IPS DF 19.7 (cell line): ENCODE data around the gene METTL14.

Experiments used
- DNase-seq: peaks from one replicate; pipeline ENCODE4 v3.0.0-alpha.2; 2013; ENCODE audit warnings: low read depth, low spot score

METTL14 gene

DNA sequence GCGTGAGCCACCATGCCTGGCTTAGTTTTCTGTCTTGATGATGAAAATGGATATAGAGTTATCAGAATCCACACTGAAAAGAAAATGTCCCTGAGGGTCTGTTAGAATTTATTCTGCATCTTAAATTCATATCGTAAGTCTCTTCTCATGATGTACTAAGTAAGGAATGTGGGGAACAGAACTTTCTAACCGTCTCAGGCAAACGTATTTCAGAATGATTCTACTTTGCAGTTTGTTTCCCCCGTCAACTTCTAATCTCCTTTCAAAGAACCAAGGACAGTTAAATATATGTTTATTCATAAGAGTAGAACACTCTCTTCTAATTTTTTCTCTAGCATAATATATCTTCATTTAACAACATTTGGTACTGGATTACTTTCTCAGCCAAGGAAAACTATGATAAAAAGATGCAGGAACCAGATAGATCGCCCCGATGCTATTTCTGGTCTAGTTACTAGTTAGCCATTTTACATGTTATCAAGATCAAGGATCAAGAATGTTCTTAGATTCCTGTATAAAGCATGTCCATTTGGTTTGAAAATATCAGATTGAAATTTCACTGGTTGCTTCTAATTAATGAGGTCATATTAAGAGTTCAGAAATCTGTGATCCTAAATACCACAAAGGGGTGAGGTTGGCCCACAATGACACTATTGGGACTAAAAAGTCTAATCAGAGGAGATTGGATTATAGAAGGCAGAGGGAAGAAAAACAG lies 49.5 kb downstream of the METTL14 start:
- DNase-seq, result no peak

DNA sequence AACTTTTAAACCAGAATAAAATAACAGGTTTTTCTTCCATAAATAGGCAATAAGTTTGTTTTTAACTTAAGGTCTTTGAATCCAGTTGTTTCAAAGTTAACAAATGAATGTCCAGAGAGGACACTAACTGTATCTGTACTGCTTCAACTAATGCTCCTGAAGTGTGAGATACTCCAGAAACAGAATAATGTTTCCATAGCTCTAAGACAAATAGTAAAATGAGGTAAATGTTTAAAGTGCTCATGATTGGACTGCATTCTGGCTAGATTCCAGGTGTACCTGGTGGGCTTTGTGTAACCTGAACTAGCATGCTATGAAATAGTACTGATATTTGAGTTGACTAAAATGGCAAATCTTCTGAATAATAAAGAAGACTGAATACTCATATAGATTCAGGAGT lies 51.7 kb downstream of the METTL14 start:
- DNase-seq, result no peak

DNA sequence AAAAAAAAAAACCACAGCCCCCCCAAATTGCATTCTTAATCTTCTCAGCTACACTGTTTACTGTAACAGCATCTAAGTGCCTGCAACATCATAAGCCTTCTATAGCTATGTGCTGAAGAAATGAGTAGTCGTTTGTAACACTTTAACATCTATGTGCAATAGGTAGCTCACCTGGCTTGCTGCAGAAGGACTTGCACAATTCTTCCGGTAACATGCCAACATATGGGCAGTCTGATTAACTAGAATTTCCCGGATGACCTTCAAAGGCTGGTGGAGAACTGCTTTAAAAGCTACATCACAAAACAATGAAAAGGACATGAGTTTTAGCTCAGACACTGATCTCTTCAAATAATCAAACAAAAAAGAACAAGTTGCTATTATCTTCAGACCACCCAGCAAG lies 52.9 kb downstream of the METTL14 start:
- no peak for DNase-seq

DNA sequence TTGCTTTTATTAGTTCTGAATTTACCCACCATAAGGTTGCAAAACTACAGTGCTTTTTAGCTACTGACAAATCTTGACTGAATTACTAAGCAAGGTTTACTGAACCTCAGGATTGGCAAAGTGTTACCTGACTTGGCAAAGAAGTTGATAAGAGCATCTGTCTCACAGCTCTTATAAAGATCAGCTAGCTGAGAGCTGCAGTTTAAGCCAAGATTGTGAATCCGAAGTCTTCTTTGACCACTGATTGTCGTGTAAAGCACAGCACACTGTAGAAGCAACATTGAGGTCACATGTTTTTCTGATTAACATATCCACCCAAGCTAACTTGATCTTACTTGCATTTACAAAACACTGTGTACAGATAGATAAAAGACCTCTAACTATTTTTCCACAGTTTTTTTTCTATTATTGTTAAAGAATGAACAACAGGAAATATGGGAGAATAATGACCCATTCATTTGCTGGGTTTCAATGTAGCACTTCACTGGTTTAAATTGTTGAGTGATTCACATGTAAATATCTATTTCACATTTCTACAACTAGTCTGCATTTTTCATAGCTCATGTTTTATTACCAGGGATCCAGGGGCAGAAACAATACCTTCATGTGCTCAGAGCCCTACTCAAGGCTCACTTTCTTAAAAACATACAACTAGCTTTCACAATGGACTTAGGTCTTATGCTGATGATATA lies 54.0 kb downstream of the METTL14 start:
- DNase-seq, result no peak

DNA sequence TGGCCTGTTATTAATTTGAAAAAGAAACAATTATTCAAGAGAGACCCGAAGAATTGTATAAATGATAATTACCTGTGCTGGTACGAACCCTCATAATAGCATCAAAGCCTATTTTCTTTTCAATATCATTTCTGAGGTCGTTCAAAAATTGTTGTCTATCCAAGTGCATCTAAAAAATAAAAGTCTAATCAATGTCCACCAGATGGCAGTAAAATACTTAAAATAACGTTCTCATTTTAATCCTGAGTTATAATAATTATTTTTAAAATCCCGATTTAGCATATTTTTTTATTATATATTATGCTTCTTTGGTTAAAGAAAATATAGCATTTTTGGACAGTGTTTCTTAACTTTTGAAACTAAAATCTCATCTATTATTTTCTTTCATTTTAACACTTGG lies 55.7 kb downstream of the METTL14 start:
- DNase-seq, result no peak

DNA sequence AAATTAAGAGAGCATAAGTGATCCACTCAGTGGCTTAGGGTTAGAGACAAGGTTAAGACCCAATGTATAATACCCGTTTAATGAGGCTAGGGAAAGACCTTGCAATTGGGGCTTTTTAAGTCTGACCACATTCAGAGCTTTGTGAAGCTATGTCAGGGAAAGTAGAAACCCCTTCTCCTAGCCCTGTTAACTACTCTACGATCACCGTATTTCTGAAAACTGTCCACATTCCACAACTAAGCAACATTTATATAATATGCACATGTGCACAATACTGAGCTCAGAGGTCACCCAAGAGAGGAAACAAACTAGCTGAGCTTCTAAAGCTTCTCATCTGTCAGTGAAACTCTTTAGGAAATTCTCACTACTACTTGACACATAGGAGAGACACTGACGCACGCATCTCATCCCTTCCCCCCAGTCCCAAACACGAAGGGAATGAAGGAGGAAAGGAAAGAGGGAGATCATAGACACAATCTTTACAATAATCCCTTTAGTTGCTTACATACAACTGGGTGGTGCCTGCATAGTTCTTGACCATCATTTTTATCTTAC lies 56.2 kb downstream of the METTL14 start:
- no peak for DNase-seq

DNA sequence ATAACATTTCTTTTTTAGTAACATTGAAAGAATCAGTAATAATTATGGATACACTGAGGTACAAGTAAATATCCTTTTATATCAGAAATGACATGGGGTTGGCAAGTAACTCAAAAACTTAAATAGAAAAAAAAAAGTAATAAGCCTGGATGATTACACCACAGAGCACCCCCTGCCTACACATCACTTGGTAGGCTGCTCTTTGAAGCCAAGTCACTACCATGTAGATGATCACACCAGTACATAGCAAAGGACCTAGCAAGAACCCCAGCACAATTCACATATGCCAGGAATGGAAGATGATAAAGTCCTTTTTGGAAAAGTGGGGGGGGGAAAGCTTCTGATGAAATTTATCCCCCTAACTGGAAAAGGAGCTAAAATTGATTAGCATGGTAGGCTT lies 56.9 kb downstream of the METTL14 start:
- DNase-seq, result no peak

DNA sequence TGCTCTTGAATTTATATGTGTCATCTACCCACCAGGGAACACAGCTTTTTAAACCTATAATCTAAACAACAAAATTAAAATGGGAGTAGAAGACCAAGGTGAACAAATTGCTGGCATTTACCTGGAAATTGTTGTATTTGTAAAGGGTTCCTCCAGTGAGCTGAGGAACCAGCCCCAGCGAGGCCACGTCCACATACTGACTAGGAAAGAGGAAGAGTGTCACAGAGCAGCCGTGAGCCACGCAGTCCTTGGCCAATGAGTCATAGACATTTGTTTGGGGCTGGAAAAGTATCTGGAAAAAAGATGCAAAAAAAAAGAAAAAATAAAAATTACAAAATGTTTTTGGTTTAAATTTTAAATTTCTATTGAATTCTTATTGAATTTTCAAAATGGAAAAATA lies 58.7 kb downstream of the METTL14 start:
- no peak for DNase-seq

DNA sequence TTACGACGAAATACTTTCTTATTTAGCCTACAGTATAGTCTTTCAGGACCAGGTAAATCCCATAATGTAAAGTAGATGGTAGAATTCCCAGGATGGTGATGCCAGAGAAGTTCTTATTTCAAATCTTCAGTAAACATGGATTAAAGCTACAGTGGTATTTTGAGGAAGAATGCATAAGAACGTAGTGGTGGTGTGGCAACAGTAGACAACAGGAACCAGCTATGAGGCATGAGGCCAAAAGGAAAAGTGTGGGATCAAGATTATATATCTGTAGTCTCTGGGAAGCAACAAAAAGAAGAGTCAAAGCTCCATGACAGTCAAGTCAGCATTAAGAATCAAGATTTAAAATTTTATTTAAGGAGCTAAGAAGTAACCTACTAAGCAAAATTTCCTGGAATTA lies 60.2 kb downstream of the METTL14 start:
- DNase-seq, result no peak

DNA sequence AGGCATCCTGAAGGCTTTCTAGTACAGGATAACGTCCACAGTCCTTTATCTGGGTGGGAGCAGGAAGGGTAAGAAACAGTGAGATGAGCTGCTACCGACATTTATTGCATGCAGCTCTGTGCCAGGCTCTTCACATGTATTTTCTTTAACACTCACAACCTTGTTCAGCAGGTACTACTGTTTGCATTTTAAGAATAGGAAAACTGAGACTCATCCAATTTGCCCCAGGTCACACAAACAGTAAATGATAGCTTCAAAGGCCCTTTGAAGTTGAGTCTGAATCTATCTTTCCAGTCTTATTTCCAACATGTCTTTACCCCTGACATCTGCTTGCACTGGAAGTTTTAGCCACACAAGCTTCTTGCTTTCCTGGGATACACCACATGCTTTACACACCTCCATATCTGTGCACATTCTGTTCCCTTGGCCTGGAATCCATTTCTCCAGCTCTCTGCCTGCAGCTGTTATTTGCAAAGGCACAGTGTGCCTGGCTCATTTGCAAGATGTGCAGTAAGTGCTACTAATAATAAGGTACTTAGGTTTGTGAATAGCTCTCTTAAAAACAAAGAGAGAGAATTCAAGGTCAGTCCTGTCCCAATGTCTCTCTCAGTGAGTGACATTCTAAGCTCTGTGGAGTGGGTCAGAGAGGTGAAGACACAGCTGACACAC lies 61.2 kb downstream of the METTL14 start:
- no peak for DNase-seq

DNA sequence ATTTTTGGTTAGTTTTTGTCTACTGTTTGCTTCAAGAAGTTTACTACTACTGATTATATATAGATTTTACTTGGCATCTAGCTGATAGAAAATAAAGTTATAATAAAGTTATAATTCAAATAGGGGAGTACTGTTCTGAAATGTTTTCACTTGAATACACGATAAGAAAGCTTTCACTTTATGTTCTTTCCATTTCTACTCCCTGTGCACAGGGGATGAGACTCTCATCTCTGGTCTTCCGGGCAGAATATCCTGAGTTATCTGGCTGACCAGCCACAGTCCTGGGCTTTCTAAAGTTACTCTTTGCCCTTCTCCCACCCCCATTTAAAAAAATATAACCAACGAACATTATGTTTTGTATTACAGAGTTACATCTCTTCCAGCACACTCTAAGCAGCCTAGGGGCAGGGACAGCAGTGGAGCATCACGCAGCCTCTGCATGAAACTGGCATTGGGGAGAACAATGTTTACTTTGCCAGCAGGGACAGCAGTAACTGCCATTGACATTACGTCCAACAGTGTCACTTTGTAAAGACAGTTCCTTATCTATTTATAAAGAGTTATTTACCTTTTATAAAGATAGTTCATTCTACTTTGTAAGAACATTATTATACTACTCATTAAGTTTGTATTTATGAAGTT lies 64.3 kb downstream of the METTL14 start:
- DNase-seq, result no peak

DNA sequence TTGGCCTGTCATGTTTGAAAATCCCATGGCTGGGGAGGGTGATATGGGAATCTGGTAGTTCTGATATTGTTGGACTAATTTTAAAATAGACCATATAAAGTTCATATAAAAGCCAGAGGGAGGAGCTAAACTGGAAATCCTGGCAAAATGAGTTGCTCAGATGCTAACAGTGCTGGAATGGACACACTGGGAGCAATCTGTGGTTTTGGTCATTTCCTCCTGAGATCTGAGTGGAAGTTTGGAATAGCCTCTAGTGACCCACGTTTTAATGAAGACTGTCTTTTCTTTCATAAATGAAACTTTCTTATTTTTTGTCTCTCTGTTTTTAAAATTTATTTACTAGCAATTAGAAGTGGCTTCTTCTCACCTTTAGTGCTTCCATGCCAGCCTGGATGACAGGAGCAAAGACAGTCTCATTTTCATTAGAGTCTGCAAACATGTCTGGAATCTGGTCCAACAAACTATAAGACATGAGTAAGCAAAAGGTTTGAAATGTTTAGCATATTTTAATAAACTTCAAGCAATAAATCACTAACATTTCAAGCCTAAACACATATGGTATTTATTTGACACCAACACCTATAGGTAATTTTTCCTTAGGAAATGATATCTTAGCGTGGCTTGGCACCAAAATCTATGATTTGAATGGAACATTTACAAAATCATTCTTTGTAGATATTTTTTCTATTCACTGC lies 66.6 kb downstream of the METTL14 start:
- DNase-seq, result no peak

DNA sequence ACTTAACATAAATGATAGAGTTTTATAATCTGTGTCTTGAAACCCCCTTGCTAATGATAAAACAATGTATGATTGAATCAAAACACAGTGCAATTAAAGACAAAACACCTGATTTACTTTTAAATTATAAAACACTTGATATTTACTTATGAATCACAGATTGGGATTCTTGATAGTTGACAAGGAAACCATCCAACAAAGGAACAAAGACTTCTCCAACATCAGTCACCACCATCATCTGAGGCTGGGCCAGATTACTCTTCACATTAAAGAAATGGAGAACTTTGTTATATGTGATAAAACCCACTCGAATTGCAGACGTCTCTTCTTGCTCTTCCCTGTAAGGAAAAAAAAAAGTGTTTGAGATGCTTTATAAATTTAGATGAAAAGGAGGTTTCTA lies 67.4 kb downstream of the METTL14 start:
- no peak for DNase-seq

DNA sequence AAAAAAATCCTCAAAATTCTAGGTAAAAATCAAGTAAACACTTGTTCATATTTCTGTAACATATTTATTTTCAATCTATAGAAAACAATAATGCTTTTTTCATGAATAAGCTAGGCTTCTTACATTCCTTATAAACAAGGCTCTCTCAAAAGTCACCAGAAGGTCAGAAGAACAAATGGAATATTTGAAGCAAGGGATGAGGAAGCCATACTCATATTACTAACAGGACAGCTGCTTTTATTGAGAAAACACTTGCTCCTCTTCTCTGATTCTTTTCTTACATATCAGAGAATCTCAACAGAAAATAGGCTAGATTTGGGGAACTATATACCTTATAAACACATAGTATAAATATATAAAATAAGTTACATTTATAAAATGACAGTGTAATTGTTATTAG lies 67.9 kb downstream of the METTL14 start:
- DNase-seq, result no peak

DNA sequence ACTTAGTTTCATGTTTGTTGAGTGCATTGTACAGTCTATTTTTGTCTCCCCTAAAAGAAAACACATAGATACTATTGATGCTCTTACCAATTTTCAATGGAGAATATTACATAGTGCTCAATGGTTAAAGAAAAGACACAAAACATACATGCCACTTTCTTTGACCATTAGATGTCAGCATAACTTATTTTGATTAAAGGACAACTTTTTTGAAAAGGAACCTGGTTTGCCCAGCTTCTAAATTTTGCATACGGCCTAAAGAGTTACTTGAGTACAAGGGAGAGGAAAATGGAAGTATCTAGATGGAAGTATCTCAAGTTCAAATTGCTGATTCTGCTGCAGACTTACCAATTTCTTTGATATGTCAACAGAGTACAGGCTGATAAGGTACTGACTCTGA lies 68.5 kb downstream of the METTL14 start:
- DNase-seq, result no peak

DNA sequence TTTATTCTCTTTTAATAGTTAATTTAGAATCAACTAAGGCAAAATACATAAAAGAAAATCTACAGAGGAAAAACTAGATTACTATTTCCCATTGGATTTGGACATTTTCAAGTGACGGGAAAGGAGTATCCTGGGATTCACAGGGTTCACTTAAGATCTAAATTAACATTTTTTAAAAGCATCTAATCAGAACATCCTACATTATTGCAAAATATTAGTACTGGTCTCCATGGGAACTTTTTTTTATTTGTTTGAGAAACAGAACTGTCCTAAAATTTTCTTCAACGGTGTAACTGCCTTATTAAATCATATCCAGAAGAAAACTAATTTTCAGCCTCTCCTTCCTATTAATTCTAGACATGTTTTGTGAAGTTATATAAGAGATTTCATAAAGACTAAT lies 69.7 kb downstream of the METTL14 start:
- no peak for DNase-seq

DNA sequence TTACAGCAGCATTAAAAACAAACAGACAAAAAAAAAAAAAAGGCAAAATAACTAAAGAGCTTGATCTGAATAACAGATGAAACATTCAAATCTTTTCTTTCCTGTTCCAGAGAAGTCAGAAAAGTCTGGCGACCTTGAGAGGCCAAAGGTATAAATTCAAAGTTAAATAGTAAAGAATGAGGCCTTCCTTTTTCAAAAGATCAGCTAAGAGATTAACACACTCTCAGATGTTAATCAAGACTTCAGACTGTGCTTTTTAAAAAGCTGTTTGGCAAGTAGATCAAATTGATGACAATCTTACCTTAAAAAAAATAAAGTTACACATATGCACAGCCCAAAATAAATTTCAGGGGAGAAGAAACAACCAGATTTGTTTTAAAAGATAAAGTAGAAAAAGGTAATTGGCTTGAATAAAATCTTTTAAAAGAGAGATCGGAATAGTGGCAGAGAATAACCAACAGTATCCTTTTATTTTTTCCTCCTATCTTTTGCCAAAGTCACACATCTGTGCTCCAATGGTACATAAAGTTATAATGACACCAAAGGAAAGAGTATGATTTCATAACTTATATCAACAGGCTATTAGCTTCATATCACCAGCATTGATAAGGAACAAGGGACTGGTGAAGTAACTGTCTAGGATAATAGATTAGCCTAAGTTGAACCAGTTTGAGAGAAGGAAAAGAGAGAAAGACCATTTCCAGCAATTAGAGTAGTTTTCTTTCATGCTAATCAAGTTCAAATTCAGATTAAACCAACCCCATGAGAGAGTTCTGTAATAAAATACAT lies 70.4 kb downstream of the METTL14 start:
- no peak for DNase-seq

DNA sequence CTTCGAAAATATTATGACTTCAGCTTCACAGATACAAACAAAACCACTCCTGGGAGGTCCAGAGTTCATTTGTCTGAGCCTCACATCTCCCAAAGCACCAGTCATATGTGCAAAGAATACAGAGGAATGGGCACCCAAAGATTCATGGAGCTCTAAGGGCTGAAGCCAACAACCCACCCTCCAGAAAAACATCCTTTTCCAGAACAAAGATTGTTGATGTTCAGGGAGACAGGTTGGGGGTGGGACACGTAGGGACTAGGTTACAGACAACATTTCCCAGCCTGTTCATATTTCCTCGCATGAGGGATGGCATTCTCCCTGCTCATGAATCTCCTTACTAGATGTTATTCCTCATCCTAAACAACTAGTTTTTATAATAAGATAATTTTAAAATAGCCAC lies 71.2 kb downstream of the METTL14 start:
- no peak for DNase-seq

DNA sequence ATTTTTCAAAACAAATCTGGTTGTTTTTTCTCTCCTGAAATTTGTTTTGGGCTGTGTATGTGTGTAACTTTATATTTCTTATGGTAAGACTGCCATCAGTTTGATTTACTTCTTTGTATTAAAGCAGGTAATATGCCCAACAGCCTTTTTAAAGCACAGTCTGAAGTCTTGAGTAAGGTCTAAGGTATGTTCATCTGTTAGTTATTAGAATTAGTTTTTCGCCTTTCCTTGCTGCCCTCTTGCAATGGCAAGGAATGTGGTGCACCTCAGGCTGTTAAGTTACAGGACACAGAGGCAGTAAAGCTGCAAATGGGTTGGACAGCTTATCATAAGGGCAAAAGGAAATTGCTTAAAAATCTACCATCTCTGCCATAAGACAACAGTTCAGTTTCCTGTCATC lies 71.8 kb downstream of the METTL14 start:
- DNase-seq, result no peak

DNA sequence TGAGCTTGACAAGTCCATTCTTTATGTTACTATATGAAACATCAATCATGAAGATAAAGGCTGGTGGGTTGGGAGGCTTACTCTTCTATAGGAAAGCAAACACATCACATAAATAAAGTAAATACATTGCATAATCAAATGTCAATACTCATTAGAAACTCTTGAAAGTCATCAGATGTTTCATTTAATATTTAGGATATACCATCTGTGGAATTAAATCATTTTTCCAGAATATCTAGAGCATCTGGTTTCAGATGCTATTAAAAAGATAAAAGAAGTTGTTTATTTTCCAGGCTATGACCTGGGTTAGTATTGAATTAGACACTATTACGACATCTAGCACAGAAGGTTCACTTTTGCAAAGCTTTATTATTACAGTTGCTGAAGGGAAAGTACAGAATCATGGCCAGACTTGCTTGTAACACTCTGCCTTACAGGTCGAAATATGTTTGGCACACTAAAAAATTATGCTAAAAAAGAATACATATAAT lies 72.6 kb downstream of the METTL14 start:
- no peak for DNase-seq

DNA sequence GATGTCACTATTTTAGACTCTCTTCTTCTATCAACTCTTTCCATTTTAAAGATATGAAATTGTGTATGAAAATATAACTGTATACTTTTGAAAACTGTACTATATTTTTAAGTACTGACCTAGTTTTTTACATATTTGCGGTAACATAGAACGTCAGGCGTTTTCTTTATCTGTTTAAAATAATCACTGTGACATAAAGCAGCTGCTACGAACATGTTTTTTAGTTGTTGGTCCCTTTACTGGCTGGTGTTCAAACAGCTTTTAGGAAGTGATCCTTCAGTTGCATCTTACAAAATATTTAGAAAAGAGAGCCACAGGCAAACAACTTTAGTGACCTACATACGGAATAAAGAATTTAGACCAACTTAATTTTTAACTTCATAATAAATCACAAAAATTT lies 73.1 kb downstream of the METTL14 start:
- no peak for DNase-seq
